Activated T-helper 2 cell treated with anti-CD3 and anti-CD28 coated beads, Interferon-gamma antibody, Interleukin-2, Interleukin-4, amounts not matched to agents 10 μg/mL and 5 μg/mL and 100 μg/mL, durations not matched to agents 14 hours and 24 hours and 36 hours (primary cell): ENCODE measurements around the gene FAM83E. TPM values are rescaled to one million over a fixed set of nuclear protein-coding genes. Genes with fewer than 3 reads are reported as not detected.

ENCODE experiments used
- DNase-seq: peaks from one replicate; pipeline ENCODE4 v3.0.0; 2021; ENCODE audit warnings: low spot score
- H3K27ac Mint-ChIP-seq: one replicate; pipeline ENCODE4 v1.8.0; 2021; ENCODE audit warnings: mixed read lengths
- H3K27me3 Mint-ChIP-seq: one replicate; pipeline ENCODE4 v1.8.0; 2021; ENCODE audit warnings: low read depth, mixed read lengths
- H3K36me3 Mint-ChIP-seq: one replicate; pipeline ENCODE4 v1.8.0; 2021; ENCODE audit warnings: low read depth, mixed read lengths
- H3K4me1 Mint-ChIP-seq: one replicate; pipeline ENCODE4 v1.8.0; 2021; ENCODE audit warnings: low read depth, mixed read lengths
- H3K4me3 Mint-ChIP-seq: one replicate; pipeline ENCODE4 v1.8.0; 2021; ENCODE audit warnings: low read depth, mild to moderate bottlenecking, moderate library complexity, mixed read lengths
- H3K9me3 Mint-ChIP-seq: one replicate; pipeline ENCODE4 v1.8.0; 2021; ENCODE audit warnings: mixed read lengths
- intact Hi-C: fragments of 100-400 bp; cut with micrococcal nuclease; formaldehyde crosslinking; loops from one replicate; pipeline ENCODE4 v1.15.1; 2023
- total RNA-seq: library from RNA; stranded (reverse); gene quantifications from 2 replicates; pipeline ENCODE4 v1.2.3, GENCODE V29; 2022

Gene FAM83E
- total RNA-seq, 1 donor from 2014 or later = 4.3 TPM

GRCh38 chr19:48619692-48620585 lies 5.1 kb upstream of the FAM83E start:
- Mint-ChIP-seq H3K4me1 (peaks cover 38% of the 10 kb centered on the region), H3K27ac (peak overlapping the region; percentile 99), H3K4me3 (peak overlapping the region; percentile 95), H3K9me3 (no peaks in the 10 kb centered on the region), H3K27me3 (no peaks in the 10 kb centered on the region), H3K36me3 (peaks cover 61% of the 10 kb centered on the region)
- intact Hi-C loops = loop anchor here (1.0 kb wide), 1 partner anchor 17 kb away; the partner anchor contains the start of gene DBP
- DNase-seq = no peak

- Mint-ChIP-seq H3K27ac (peak within 1 kb of the TSS; percentile 99), H3K4me3 (peak within 1 kb of the TSS; percentile 95), H3K36me3 (peaks cover 64% of the 10 kb centered on the region), H3K27me3 (no peaks in the 10 kb centered on the region), H3K9me3 (no peaks in the 10 kb centered on the region), H3K4me1 (peaks cover 34% of the 10 kb centered on the region)
- peak; percentile 95 for DNase-seq
- intact Hi-C loops = loop anchor here (1.0 kb wide), 1 partner anchor 18 kb away; the partner anchor contains the start of gene DBP
These were observed 4.2 kb upstream of the FAM83E start, which contains the start of the genes RPL18 and SPHK2 for GRCh38 chr19:48618916-48619691. RPL18 (minus strand) TSS chr19:48619178; CDS start chr19:48619143, 35 bp downstream. SPHK2 (plus strand) TSS chr19:48619506; CDS start chr19:48620515, 1,009 bp downstream.

- Mint-ChIP-seq H3K4me1 (peaks cover 28% of the 10 kb centered on the region), H3K27me3 (no peaks in the 10 kb centered on the region), H3K36me3 (peaks cover 60% of the 10 kb centered on the region), H3K4me3 (peak overlapping the region; percentile 95), H3K9me3 (no peaks in the 10 kb centered on the region), H3K27ac (peak overlapping the region; percentile 99)
- intact Hi-C loops = no loop called here
- DNase-seq = no peak
These were observed 3.5 kb upstream of the FAM83E start for GRCh38 chr19:48618278-48618915.

GRCh38 chr19:48617146-48617937 lies 2.5 kb upstream of the FAM83E start:
- Mint-ChIP-seq H3K4me1 (peaks cover 25% of the 10 kb centered on the region), H3K36me3 (peaks cover 54% of the 10 kb centered on the region), H3K27me3 (no peaks in the 10 kb centered on the region), H3K27ac (peak overlapping the region; percentile 99), H3K4me3 (peak overlapping the region; percentile 95), H3K9me3 (no peaks in the 10 kb centered on the region)
- intact Hi-C loops = no loop called here
- DNase-seq = no peak

- peak overlapping the region; percentile 95 for H3K4me3 Mint-ChIP-seq
- intact Hi-C loops = no loop called here
- no peak for DNase-seq
- no peaks in the 10 kb centered on the region for H3K9me3 Mint-ChIP-seq
- peaks cover 51% of the 10 kb centered on the region for H3K36me3 Mint-ChIP-seq
- H3K27ac Mint-ChIP-seq = peak overlapping the region; percentile 99
- peaks cover 21% of the 10 kb centered on the region for H3K4me1 Mint-ChIP-seq
- H3K27me3 Mint-ChIP-seq = no peaks in the 10 kb centered on the region
These were observed 1.7 kb upstream of the FAM83E start for GRCh38 chr19:48616491-48617056.

- DNase-seq = no peak
- H3K36me3 Mint-ChIP-seq = peaks cover 48% of the 10 kb centered on the region
- no peaks in the 10 kb centered on the region for H3K9me3 Mint-ChIP-seq
- intact Hi-C loops = no loop called here
- H3K4me1 Mint-ChIP-seq = peaks cover 18% of the 10 kb centered on the region
- H3K27ac Mint-ChIP-seq = peak overlapping the region; percentile 58
- H3K4me3 Mint-ChIP-seq = peak overlapping the region; percentile 95
- H3K27me3 Mint-ChIP-seq = no peaks in the 10 kb centered on the region
These were observed 1.2 kb upstream of the FAM83E start for GRCh38 chr19:48616041-48616436.

- no peak overlapping the region for H3K27ac Mint-ChIP-seq
- DNase-seq = no peak
- intact Hi-C loops = no loop called here
- H3K9me3 Mint-ChIP-seq = no peaks in the 10 kb centered on the region
- peak overlapping the region; percentile 45 for H3K4me3 Mint-ChIP-seq
- no peaks in the 10 kb centered on the region for H3K27me3 Mint-ChIP-seq
- H3K36me3 Mint-ChIP-seq = peaks cover 48% of the 10 kb centered on the region
- H3K4me1 Mint-ChIP-seq = peaks cover 18% of the 10 kb centered on the region
These were observed 560 bp upstream of the FAM83E start for GRCh38 chr19:48615231-48616040.

- Mint-ChIP-seq H3K4me3 (no peak overlapping the region), H3K36me3 (peaks cover 47% of the 10 kb centered on the region), H3K27ac (peak overlapping the region; percentile 28), H3K27me3 (no peaks in the 10 kb centered on the region), H3K9me3 (no peaks in the 10 kb centered on the region), H3K4me1 (peaks cover 10% of the 10 kb centered on the region)
- DNase-seq = no peak
- intact Hi-C loops = no loop called here
These were observed 932 bp downstream of the FAM83E start for GRCh38 chr19:48613852-48614435.

GRCh38 chr19:48613024-48613851 lies 1.6 kb downstream of the FAM83E start:
- Mint-ChIP-seq H3K4me1 (peaks cover 10% of the 10 kb centered on the region), H3K4me3 (no peak overlapping the region), H3K27me3 (no peaks in the 10 kb centered on the region), H3K36me3 (peaks cover 40% of the 10 kb centered on the region), H3K27ac (no peak overlapping the region), H3K9me3 (no peaks in the 10 kb centered on the region)
- no peak for DNase-seq
- intact Hi-C loops = no loop called here

GRCh38 chr19:48611872-48612271 lies 3.0 kb downstream of the FAM83E start:
- Mint-ChIP-seq H3K36me3 (peaks cover 26% of the 10 kb centered on the region), H3K4me3 (no peak overlapping the region), H3K27me3 (no peaks in the 10 kb centered on the region), H3K9me3 (no peaks in the 10 kb centered on the region), H3K4me1 (peaks cover 8% of the 10 kb centered on the region), H3K27ac (no peak overlapping the region)
- no peak for DNase-seq
- intact Hi-C loops = no loop called here
